Ishikawa (cell line): ENCODE data around the gene PSPC1.

Experiments used
- CEBPB ChIP-seq: IDR thresholded peaks from 2 replicates; pipeline ENCODE4 v1.6.1; 2012
- CREB1 ChIP-seq: IDR thresholded peaks from 2 replicates; pipeline ENCODE4 v1.6.1; 2012; ENCODE audit warnings: low read depth
- EGR1 ChIP-seq: IDR thresholded peaks from 2 replicates; pipeline ENCODE4 v1.6.1; 2012
- EP300 ChIP-seq: IDR thresholded peaks from 2 replicates; pipeline ENCODE4 v1.6.1; 2012; ENCODE audit warnings: borderline replicate concordance
- FOXM1 ChIP-seq: IDR thresholded peaks from 2 replicates; pipeline ENCODE4 v1.6.1; 2012; ENCODE audit warnings: low read depth, borderline replicate concordance
- MAX ChIP-seq: IDR thresholded peaks from 2 replicates; pipeline ENCODE4 v1.6.1; 2012
- NFIC ChIP-seq: IDR thresholded peaks from 2 replicates; pipeline ENCODE4 v1.6.1; 2012
- RAD21 ChIP-seq: IDR thresholded peaks from 2 replicates; pipeline ENCODE4 v1.6.1; 2012; ENCODE audit warnings: low read depth
- REST ChIP-seq: IDR thresholded peaks from 2 replicates; pipeline ENCODE4 v1.6.1; 2012; ENCODE audit warnings: low read depth, mild to moderate bottlenecking
- TAF1 ChIP-seq: IDR thresholded peaks from 2 replicates; pipeline ENCODE4 v1.6.1; 2012; ENCODE audit warnings: low read depth, mild to moderate bottlenecking
- TCF12 ChIP-seq: IDR thresholded peaks from 2 replicates; pipeline ENCODE4 v1.6.1; 2012; ENCODE audit warnings: low read depth
- TEAD4 ChIP-seq: IDR thresholded peaks from 2 replicates; pipeline ENCODE4 v1.6.1; 2012
- USF1 ChIP-seq: IDR thresholded peaks from 2 replicates; pipeline ENCODE4 v1.6.1; 2012
- YY1 ChIP-seq: IDR thresholded peaks from 2 replicates; pipeline ENCODE4 v1.6.1; 2012; ENCODE audit warnings: low read depth
- ZBTB7A ChIP-seq: IDR thresholded peaks from 2 replicates; pipeline ENCODE4 v1.6.1; 2012; ENCODE audit warnings: low read depth

The PSPC1 gene

GRCh38 chr13:19672990-19673389 lies 109.8 kb downstream of the PSPC1 start:
- no peak for TF ChIP-seq USF1
- no peak for TF ChIP-seq NFIC
- no peak for TF ChIP-seq EP300
- no peak for TF ChIP-seq FOXM1
- no peak for TF ChIP-seq ZBTB7A

- TF ChIP-seq EP300 (no peak), CEBPB (no peak), NFIC (no peak), REST (no peak), EGR1 (no peak), MAX (no peak), FOXM1 (no peak), ZBTB7A (no peak), TAF1 (no peak), RAD21 (no peak), TCF12 (no peak), USF1 (no peak), YY1 (no peak), CREB1 (no peak), TEAD4 (no peak)
Measured at GRCh38 chr13:19670147-19670546, 112.6 kb downstream of the PSPC1 start.

GRCh38 chr13:19668778-19669177 lies 114.0 kb downstream of the PSPC1 start:
- TF ChIP-seq REST: no peak
- TF ChIP-seq NFIC: no peak
- TF ChIP-seq FOXM1: no peak
- no peak for TF ChIP-seq TAF1
- no peak for TF ChIP-seq YY1
- TF ChIP-seq TCF12: no peak
- TF ChIP-seq MAX: no peak
- TF ChIP-seq CREB1: no peak
- no peak for TF ChIP-seq RAD21
- no peak for TF ChIP-seq ZBTB7A
- TF ChIP-seq CEBPB: no peak
- TF ChIP-seq EGR1: no peak
- no peak for TF ChIP-seq USF1
- TF ChIP-seq EP300: no peak
- TF ChIP-seq TEAD4: no peak

- no peak for TF ChIP-seq EGR1
- no peak for TF ChIP-seq MAX
- TF ChIP-seq USF1: no peak
- TF ChIP-seq NFIC: no peak
- no peak for TF ChIP-seq RAD21
- TF ChIP-seq TAF1: no peak
- TF ChIP-seq CREB1: no peak
- TF ChIP-seq REST: no peak
- no peak for TF ChIP-seq TEAD4
- TF ChIP-seq FOXM1: no peak
- no peak for TF ChIP-seq CEBPB
- no peak for TF ChIP-seq EP300
- TF ChIP-seq YY1: no peak
- TF ChIP-seq TCF12: no peak
- no peak for TF ChIP-seq ZBTB7A
Measured at GRCh38 chr13:19665427-19665859, 117.3 kb downstream of the PSPC1 start.
